KOPT-K1 (cell line): ENCODE data around the gene KRT79.

Experiments used
- H3K27ac ChIP-seq: fragments of 200-600 bp; sonication (generic); 2 replicates; pipeline ENCODE4 v1.5.1; 2016; ENCODE audit warnings: antibody characterized with exemption, mild to moderate bottlenecking, low read depth, low read length; ENCODE audit not compliant: poor library complexity, severe bottlenecking
- H3K36me3 ChIP-seq: fragments of 200-600 bp; sonication (generic); 2 replicates; pipeline ENCODE4 v1.5.1; 2017; ENCODE audit warnings: antibody characterized with exemption, mild to moderate bottlenecking, low read length, moderate library complexity; ENCODE audit not compliant: insufficient read depth
- H3K9me3 ChIP-seq: fragments of 200-600 bp; sonication (generic); 2 replicates; pipeline ENCODE4 v1.5.1; 2017; ENCODE audit warnings: antibody characterized with exemption, low read length, mild to moderate bottlenecking; ENCODE audit not compliant: insufficient read depth, poor library complexity, severe bottlenecking

Gene KRT79

DNA sequence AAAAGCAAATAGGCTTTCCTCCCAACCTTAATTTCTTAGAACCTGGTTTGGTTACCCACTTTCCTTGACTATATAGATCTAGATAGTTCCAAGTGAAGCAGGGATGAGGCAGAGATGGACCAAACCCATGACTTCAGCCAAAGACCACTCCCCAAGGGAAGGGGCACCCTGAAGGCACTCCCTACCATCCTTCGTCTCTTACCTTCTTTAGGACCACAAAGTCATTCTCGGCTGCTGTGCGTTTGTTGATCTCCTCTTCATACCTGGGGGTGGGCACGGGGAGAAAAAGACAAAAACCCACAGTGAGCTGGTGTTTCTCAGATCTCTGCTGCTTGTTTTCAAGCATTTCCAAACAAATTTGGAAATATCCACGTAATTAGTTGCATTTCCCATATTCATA lies 23.6 kb downstream of the KRT79 start:
- no peak overlapping the region for H3K27ac ChIP-seq
- no peaks in the 10 kb centered on the region for H3K36me3 ChIP-seq
- H3K9me3 ChIP-seq, result no peaks in the 10 kb centered on the region

DNA sequence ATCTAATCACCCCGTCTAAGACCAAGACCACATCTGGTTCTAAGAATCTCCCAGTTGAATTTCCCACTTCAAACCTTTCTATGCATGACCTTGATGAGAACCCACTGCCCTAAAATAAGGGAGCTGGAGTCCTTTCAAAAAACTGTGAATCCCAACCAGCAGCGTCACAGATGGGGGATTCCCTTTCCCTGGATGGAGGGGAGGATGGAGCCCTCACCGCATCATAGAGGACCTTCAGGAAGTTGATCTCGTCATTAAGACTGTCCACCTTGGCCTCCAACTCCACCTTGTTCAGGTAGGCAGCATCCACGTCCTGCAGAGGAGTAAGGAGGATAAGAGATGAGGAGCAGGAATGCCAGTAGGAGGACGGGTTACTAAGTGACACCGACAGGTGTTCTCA lies 24.9 kb downstream of the KRT79 start:
- H3K9me3 ChIP-seq, result no peaks in the 10 kb centered on the region
- H3K27ac ChIP-seq, result no peak overlapping the region
- no peaks in the 10 kb centered on the region for H3K36me3 ChIP-seq

DNA sequence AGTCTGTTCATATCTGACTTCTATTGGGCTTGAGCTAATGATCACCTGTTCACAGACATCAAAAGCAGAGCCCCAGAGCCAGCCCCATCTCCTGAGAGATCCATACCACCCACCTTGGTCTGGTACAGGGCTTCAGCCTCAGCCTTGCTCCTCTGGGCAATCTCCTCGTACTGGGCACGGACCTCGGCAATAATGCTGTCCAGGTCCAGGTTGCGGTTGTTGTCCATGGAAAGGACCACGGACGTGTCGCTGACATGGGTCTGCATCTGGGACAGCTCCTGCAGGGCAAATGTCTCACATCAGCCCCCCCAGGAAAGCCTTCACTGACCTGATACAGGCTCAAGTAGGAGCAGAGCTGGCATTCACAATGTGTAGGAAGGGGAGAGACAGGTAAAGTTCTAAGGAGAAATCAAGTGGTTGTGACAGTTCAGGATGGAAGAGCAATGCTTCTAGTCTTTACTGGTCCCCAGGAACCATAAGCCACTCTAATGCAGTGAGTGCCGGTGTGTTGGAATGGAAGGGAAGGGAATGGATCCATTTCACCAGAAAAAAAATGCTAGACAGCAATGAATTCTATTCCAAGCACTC lies 25.4 kb downstream of the KRT79 start:
- Histone ChIP-seq H3K9me3 (no peaks in the 10 kb centered on the region), H3K27ac (no peak overlapping the region), H3K36me3 (no peaks in the 10 kb centered on the region)

DNA sequence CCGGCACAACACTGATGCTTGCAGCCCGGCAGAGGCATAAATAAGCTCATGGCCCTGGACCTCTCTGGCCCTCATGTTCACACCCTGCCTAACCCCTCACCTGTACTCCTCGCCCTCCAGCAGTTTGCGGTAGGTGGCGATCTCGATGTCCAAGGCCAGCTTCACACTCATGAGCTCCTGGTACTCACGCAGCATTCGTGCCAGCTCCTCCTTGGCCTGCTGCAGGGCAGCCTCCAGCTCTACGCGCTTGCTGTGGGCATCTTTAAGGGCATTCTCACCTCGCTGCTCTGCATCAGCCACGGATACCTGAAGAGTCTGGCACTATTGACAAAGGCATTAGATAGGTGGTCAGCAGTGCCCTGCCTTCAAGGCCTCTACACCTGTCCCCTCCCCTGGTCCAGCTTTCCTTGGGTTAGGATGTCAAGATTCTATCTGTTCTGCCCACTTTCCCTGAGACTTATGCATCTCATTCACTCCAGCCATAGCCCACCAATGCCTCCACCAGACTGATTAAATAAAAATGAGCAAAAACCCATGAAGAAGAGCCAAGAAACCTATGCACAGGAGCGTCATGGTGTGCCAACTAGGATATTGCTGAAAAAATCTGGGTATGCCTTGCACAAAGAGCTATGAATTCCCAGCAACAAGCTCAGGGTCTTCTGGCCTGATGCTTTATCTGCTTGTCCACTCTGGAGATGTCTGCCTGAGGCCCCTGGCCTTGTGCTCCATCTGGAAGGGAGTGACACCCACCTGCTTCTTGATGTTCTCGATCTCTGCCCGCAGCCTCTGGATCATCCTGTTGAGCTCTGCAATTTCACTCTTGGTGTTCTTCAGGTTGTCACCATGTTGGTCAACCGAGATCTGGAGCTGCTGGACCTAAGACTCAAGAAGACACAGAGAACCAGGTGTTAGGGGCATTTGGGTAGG lies 26.3 kb downstream of the KRT79 start:
- no peaks in the 10 kb centered on the region for H3K9me3 ChIP-seq
- no peak overlapping the region for H3K27ac ChIP-seq

DNA sequence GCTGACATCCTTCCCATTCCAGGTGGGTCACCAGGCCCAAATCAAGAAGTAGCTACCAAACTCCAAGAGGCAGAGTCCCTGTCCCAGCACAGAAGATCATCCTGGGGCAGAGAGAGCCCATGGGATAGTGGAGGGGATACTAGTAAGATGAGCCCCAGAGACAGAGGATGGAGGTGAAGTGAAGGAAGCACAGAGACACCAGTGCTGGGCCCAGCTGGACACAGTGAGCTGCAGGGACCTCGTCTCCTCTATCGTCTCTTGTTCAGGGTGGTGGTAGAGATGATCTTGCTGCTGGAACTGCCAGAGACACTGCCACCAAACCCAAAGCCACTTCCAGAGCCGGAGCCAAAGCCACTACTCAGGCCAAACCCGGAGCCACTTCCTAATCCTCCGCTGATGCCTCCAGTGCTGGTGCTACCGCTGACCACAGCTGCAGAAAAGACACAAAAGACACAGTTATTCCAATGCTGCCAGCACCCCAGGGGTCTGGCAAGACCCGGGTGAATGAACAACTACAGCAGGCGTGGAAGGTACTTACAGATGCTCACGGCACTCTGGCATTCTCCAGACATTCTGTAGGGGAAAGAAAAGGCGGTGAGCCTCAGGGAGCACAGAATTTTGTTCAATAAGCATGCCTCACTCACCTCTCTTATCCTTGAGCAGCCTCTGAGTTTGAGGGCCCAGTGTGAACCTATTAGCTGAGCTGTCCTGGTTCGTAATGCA lies 27.1 kb downstream of the KRT79 start:
- H3K36me3 ChIP-seq, result no peaks in the 10 kb centered on the region
- H3K9me3 ChIP-seq, result no peaks in the 10 kb centered on the region
- H3K27ac ChIP-seq, result no peak overlapping the region

More for the DNA sequence above, 26.3 kb downstream of the KRT79 start:
- no peaks in the 10 kb centered on the region for H3K36me3 ChIP-seq

DNA sequence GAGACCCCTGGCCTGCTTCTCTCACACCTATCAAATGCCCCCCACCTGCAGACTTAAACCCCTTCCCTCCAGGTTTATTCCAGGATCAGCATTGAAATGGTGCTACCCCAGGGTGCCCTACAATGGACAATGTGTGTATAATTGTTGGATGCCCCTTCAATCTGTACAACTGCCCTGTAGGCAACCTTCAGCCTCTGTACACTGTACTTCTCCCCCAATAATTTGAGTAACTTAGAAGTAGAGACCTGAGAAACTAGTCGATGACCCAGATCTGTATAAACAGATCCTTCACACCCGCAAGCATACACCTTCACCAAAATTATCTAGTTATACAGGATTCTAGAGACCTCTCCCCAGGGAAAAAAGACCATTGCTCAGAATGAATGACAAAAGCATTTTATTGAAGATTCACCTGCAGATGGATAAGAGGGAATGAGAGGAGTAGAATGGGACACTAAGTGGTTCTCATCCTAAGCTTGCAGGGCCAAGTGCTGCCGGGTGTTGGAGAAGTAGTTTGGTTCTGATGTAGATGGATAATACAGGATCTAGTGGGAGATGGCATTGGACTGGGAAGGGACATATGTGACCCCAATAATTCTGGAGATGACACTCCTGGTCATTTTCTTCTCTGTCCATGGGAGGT lies 27.8 kb downstream of the KRT79 start:
- no peaks in the 10 kb centered on the region for H3K9me3 ChIP-seq
- no peaks in the 10 kb centered on the region for H3K36me3 ChIP-seq
- H3K27ac ChIP-seq, result no peak overlapping the region

DNA sequence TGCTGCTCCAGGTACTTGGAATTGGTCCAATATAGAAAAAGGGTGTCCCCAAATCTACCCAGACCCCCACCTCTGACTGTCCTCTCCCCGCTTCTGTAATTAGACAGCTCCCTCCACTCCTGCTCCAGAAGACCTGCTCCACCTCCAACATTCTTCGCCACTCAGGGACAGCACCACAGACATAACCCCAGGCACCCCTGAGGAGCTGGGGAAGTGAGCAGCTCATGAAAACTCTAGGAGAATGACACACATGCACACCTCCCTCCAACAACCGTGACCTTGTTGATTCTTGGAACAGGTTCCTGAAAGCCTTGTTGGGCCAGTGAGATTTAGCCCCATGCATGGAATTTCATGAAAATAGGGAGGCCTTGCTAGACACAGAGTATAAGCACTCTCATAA lies 28.4 kb downstream of the KRT79 start:
- Histone ChIP-seq H3K36me3 (no peaks in the 10 kb centered on the region), H3K27ac (no peak overlapping the region), H3K9me3 (no peaks in the 10 kb centered on the region)

DNA sequence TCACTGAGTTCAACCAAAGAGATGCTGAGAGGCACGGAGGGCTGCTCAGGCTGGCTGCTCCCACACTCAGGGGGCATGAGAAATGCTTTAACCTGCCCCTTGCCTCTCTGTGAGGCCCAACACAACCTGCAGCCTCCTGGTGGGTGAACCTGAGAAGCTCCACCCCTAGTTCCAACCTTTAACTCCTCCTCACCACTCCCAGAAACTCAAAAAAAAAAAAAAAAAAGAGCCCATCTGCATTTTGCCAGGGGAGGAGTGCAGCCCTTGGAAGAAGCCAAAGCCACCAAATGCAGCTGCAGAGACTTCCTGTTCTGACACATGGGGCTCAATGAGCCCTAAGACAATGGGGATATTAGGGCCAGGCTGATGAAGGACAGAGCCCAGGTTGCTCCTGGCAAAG lies 29.1 kb downstream of the KRT79 start:
- Histone ChIP-seq H3K27ac (no peak overlapping the region), H3K9me3 (no peaks in the 10 kb centered on the region), H3K36me3 (no peaks in the 10 kb centered on the region)

DNA sequence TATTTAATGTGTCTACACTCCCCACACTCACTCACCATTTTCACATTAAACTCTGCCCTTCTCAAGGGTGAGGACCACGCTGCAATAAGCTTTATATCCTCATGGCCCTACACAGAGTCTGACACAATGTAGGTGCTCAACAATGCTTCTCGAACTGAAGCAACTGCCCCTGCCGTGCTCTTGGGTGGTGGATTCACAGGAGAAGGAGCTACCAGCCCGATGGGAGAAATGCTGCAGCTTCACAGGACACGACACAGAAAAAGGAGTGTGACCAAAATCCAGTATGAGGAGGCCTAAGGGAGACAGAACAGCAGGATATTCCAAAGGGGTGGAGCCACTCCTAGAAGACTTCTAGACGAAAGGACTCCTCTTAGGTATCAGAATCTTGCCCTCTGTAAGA lies 31.7 kb downstream of the KRT79 start:
- Histone ChIP-seq H3K9me3 (no peaks in the 10 kb centered on the region), H3K27ac (no peak overlapping the region), H3K36me3 (no peaks in the 10 kb centered on the region)

DNA sequence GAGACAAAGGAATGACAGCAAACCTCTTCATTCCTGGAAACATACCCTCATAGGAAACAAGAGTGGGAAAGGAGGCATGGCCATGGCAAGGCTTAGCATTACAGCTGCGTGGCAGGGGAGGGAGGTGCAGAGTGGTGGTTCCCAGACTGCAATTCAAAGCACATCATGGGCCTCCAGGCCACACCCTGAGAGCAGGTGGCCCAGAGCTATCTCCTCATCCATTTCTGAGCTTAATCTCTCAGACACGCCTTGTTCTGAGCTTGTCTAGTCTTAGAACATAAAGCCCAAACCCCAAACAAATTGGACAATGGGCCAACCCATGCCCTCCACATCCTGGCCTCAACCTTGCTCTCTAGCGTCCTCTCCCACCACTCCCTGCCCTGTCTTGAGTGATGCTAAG lies 32.3 kb downstream of the KRT79 start:
- H3K36me3 ChIP-seq, result no peaks in the 10 kb centered on the region
- H3K27ac ChIP-seq, result no peak overlapping the region
- H3K9me3 ChIP-seq, result no peaks in the 10 kb centered on the region

DNA sequence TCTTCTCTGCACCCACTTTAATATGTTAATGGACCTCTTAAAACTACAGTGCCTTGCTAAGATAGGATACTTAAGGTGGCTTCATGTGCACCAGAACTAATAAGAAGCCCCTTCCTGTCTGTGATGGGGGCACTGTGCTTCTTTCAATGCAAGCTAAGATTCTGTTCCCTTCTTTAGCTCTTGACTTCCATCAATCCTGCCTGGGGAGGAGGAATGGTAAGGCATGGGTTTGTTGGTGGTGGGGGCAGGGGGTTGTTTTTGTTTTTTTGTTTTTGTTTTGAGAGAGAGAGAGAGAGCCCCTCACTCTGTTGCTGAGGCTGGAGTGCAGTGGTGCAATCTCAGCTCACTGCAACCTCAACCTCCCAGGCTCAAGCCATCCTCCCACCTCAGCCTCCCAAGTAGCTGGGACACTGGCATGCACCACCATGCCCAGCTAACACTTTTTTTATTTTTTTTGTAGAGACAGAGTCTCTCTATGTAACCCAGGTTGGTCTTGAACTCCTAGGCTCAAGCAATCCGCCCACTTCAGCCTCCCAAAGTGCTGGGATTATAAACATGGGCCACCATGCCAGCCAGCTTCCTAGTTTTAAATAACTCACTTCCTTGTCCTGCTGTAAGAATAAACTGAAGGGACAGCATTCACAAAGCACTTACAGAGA lies 33.7 kb downstream of the KRT79 start:
- H3K27ac ChIP-seq, result no peak overlapping the region
- H3K36me3 ChIP-seq, result no peaks in the 10 kb centered on the region
- no peaks in the 10 kb centered on the region for H3K9me3 ChIP-seq

DNA sequence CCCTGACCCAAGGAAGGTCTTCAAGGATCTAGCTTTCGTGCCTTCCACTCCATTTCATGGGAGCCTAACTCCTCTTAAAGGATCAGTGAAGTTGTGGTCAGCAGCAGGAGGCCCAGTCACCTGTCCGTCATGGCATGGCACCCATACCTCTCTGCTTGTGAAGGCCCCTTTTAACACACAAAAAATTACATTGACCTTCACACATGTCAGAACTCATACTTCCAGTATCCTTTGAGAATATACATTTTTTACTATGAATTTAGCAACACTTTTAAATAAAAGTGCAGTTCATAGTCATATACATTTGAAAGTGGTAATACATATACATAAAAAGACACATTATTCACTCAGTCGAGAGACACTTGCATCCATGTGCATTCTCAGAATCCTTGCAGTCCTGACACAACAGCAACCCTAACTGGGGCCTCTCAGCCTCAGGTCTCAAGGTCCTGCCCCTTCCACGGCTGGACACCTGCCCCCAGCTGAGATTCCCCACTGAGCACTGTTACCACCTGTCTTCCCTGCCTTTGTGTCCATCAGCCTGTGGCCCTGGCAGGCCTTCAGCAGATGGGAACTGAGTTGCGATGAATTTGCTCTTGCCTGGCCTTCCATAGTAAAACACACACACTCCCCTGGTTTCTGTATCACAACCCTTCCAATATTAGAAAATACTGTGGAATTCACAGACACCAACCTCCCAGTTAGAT lies 34.5 kb downstream of the KRT79 start:
- Histone ChIP-seq H3K36me3 (no peaks in the 10 kb centered on the region), H3K27ac (no peak overlapping the region), H3K9me3 (no peaks in the 10 kb centered on the region)

DNA sequence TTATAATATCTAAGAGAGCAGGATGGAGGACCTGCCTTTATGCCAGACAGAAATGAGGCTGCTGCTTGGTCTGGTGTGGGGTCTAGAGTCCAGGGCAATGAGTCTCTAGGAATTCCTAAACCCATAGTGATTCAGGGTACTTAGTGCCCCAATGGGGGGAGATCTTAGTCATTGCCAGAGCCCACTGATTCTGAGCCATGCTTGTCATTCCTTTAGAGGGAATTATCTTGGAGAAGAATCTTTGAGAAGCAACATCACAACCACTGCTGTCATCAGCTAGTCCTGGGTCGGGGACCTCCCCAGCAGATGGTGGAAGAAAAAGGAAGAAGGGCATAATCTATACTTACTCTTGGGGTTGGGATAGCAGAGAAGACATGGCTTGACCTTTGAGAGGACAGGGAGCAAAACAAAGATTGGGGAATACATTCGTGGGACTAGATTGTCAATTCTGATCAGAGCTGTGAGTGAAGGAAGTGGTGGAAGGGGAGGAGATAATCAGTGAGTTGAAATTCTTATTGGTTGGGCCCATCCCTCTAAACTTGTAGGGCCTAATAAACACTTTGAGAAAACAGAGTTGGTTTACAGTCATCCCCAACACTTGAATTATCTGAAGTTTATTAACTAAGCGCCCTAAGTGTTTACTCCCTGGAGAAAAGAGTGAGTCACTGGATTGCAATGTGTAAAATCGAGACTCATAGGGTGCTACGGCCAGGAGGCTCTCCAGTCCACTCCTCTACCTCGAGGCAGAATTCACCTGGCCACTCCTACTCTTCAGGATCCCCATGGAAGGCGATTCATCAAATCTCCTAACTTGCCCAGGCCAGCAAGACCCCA lies 35.2 kb downstream of the KRT79 start:
- no peaks in the 10 kb centered on the region for H3K9me3 ChIP-seq
- no peak overlapping the region for H3K27ac ChIP-seq
- no peaks in the 10 kb centered on the region for H3K36me3 ChIP-seq
